Kidney (tissue), 14 donors: ENCODE results near the gene ING3. TPM values are rescaled to one million over a fixed set of nuclear protein-coding genes. Genes with fewer than 3 reads are reported as not detected.

ENCODE experiments used
- DNase-seq, 5 donors: peaks; one replicate each; pipeline ENCODE4 v3.0.0-alpha.2; 2013 to 2020
- FAIRE-seq: peaks from 2 replicates; lab custom pipeline; 2012; peaks lifted over from hg19 to GRCh38; lab: Jason Lieb, UNC
- H3K27ac ChIP-seq, 2 donors: one replicate each; pipeline ENCODE4 v1.7.0; 2013; ENCODE audit warnings: low read depth in 2 of 2, low read length in 2 of 2, inconsistent platforms in 1 of 2
- H3K27me3 ChIP-seq: one replicate; pipeline ENCODE4 v1.7.1; 2013; ENCODE audit warnings: low read length, inconsistent platforms; ENCODE audit not compliant: control insufficient read depth, insufficient read depth
- H3K36me3 ChIP-seq, 3 donors: one replicate each; pipeline versions ENCODE4 v1.7.0 to v1.7.1; 2013; ENCODE audit warnings: low read length in 3 of 3, control low read depth in 1 of 3, inconsistent platforms in 1 of 3; ENCODE audit not compliant: insufficient read depth in 3 of 3, control insufficient read depth in 2 of 3
- H3K4me1 ChIP-seq, 3 donors: one replicate each; pipeline versions ENCODE4 v1.7.0 to v1.7.1; 2013; ENCODE audit warnings: low read length in 3 of 3, inconsistent platforms in 1 of 3, low read depth in 1 of 3; ENCODE audit not compliant: control insufficient read depth in 2 of 3, insufficient read depth in 2 of 3
- H3K4me3 ChIP-seq, 3 donors: one replicate each; pipeline versions ENCODE4 v1.7.0 to v1.8.1; 2013; ENCODE audit warnings: low read length in 3 of 3, control low read depth in 1 of 3, inconsistent platforms in 1 of 3
- H3K9ac ChIP-seq, 3 donors: one replicate each; pipeline versions ENCODE4 v1.7.0 to v1.7.1; 2013; ENCODE audit warnings: low read length in 3 of 3, control low read depth in 1 of 3, inconsistent platforms in 1 of 3
- H3K9me3 ChIP-seq, 3 donors: one replicate each; pipeline versions ENCODE4 v1.7.0 to v1.7.1; 2013; ENCODE audit warnings: low read length in 3 of 3, control low read depth in 1 of 3, inconsistent platforms in 1 of 3; ENCODE audit not compliant: control insufficient read depth in 2 of 3, insufficient read depth in 1 of 3
- intact Hi-C: fragments of 100-400 bp; cut with DNase I; formaldehyde crosslinking; loops from one replicate; pipeline ENCODE4 v1.11.1; 2022
- polyA plus RNA-seq: library from polyadenylated mRNA; stranded (reverse); fragments of 350-450 nt; fragmentation: Illumina TruSeq; extraction: RNeasy Lipid Tissue Mini Kit (QIAGEN cat#74804); gene quantifications from one replicate; pipeline ENCODE4 v1.2.3, GENCODE V29; 2014; ENCODE audit warnings: low read depth, low replicate concordance; ENCODE audit not compliant: insufficient read depth
- total RNA-seq: library from RNA; stranded (reverse); fragmentation: NEBNext Ultra II Directional; extraction: Animal tissue kit (Norgen Biotek cat#: 25700); gene quantifications from one replicate; pipeline ENCODE4 v1.2.1, GENCODE V29; 2021
- TF ChIP-seq, protein P1 (sequence below): IDR thresholded peaks from 3 replicates; pipeline ENCODE4 v1.5.1; 2012; ENCODE audit warnings: mild to moderate bottlenecking, moderate library complexity, borderline replicate concordance; ENCODE audit not compliant: insufficient read depth; ENCODE audit errors: extremely low read depth
- donor health status: control.
- donor health status: control.
- donor health status: control.
- donor health status: control.
- donor health status: control.
- donor health status: DM: yes; HTN: yes; CAD: no.
- donor health status: Normal renal cell carcinoma (clear cell type).

The ING3 gene
- total and polyA plus RNA-seq, 2 donors from 2014 or later, result 5.2 to 20.8 TPM

DNA sequence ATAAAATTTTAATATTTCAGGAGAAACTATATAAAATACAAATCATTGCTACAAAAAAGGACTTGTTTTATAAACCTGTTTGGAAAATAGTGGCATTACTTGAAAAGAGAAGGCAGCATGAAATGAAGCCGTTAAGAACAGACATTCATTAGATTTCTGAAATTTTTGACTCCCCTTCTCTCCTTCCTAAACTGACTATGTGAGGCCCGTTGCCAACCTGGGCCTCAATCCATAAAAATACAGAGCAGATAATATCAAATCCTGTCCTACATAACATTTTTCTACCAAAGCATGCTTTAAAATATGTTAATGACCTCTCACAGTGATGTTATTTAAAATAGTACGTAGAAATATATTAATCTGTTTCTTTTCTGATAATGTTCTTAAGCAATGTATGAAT is 34.5 kb upstream of the ING3 start:
- H3K4me3 ChIP-seq, result no peak overlapping the region
- no peaks in the 10 kb centered on the region for H3K27me3 ChIP-seq
- DNase-seq (no peak), FAIRE-seq (no peak)
- intact Hi-C loops, result no loop called here
- no peak overlapping the region for H3K9ac ChIP-seq
- H3K27ac ChIP-seq, result no peak overlapping the region
- TF ChIP-seq, protein P1, sequence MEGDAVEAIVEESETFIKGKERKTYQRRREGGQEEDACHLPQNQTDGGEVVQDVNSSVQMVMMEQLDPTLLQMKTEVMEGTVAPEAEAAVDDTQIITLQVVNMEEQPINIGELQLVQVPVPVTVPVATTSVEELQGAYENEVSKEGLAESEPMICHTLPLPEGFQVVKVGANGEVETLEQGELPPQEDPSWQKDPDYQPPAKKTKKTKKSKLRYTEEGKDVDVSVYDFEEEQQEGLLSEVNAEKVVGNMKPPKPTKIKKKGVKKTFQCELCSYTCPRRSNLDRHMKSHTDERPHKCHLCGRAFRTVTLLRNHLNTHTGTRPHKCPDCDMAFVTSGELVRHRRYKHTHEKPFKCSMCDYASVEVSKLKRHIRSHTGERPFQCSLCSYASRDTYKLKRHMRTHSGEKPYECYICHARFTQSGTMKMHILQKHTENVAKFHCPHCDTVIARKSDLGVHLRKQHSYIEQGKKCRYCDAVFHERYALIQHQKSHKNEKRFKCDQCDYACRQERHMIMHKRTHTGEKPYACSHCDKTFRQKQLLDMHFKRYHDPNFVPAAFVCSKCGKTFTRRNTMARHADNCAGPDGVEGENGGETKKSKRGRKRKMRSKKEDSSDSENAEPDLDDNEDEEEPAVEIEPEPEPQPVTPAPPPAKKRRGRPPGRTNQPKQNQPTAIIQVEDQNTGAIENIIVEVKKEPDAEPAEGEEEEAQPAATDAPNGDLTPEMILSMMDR, result no peak
- H3K36me3 ChIP-seq, result no peaks in the 10 kb centered on the region
- no peaks in the 10 kb centered on the region for H3K4me1 ChIP-seq
- H3K9me3 ChIP-seq, result no peaks in the 10 kb centered on the region

DNA sequence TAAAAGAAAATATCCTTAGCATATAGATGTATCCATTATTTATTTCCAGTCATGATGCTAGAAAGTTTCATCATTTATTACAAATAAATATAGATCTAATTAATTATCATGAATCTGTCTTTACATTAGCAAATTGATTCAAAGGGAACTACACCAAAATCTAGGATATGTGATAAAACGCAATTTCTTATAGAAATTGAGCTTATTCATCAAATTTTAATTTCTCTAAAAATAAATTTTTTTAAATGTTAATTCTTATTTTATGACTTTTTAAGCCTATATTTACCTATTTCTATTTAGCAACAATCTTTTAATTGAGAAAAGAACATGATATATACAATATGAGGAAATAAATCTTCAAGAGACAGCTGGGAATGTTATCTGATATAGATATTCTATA is 34.0 kb upstream of the ING3 start:
- Histone ChIP-seq H3K9ac (no peak overlapping the region), H3K9me3 (no peaks in the 10 kb centered on the region), H3K36me3 (no peaks in the 10 kb centered on the region), H3K27ac (no peak overlapping the region), H3K4me1 (no peaks in the 10 kb centered on the region), H3K27me3 (no peaks in the 10 kb centered on the region), H3K4me3 (no peak overlapping the region)
- intact Hi-C loops, result no loop called here
- DNase-seq (no peak), FAIRE-seq (peak; percentile 33)
- TF ChIP-seq, protein P1, result no peak

DNA sequence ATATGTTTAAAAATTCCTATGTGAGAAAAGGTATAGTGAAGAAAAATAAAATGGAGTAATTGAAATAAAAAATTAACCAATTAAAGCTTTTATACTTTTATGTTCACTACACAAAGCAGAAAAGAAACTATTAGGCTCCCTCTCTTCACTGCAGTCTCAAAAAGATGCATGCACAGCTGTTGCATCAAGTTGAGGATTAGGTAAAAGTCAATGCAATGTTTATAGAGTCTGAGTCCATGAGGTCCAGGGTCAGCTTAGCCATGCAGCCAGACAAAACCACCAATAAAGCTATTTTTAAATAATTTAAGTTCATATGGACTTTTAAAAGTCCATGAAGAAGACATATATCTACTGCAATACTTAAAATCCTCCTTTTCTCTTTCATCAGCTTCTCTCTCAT is 31.1 kb upstream of the ING3 start:
- FAIRE-seq, result no peak
- H3K9me3 ChIP-seq, result no peaks in the 10 kb centered on the region

More for the DNA sequence above, 31.1 kb upstream of the ING3 start:
- Histone ChIP-seq H3K9ac (no peak overlapping the region), H3K27ac (no peak overlapping the region), H3K4me1 (no peaks in the 10 kb centered on the region), H3K36me3 (no peaks in the 10 kb centered on the region), H3K27me3 (no peaks in the 10 kb centered on the region), H3K4me3 (no peak overlapping the region)
- TF ChIP-seq, protein P1, result no peak
- intact Hi-C loops, result no loop called here
- DNase-seq, result no peak
